Smooth muscle cell (in vitro differentiated cells): ENCODE data around the gene ABHD17A. TPM values are rescaled to one million over a fixed set of nuclear protein-coding genes. Genes with fewer than 3 reads are reported as not detected.

ENCODE experiments used
- DNase-seq: peaks from one replicate; lab custom pipeline; 2025; ENCODE audit not compliant: unreplicated experiment; lab: John Stamatoyannopoulos, UW
- H2AFZ ChIP-seq: fragments of 200-600 bp; sonication (generic); 2 replicates; pipeline ENCODE4 v1.6.0; 2016; ENCODE audit warnings: antibody characterized with exemption, low read depth, mild to moderate bottlenecking
- H3F3A ChIP-seq: fragments of 200-600 bp; sonication (generic); 2 replicates; pipeline ENCODE4 v1.6.0; 2017; ENCODE audit warnings: antibody characterized with exemption, low read depth
- H3K27ac ChIP-seq: fragments of 200-600 bp; sonication (generic); 2 replicates; pipeline ENCODE4 v1.5.1; 2016; ENCODE audit warnings: low read depth, mild to moderate bottlenecking
- H3K27me3 ChIP-seq: fragments of 200-600 bp; sonication (generic); 2 replicates; pipeline ENCODE4 v1.6.1; 2016; ENCODE audit warnings: low read depth, mild to moderate bottlenecking
- H3K36me3 ChIP-seq: fragments of 200-600 bp; sonication (generic); 2 replicates; pipeline ENCODE4 v1.5.1; 2016; ENCODE audit warnings: low read depth
- H3K4me1 ChIP-seq: fragments of 200-600 bp; sonication (generic); 2 replicates; pipeline ENCODE4 v1.5.1; 2016; ENCODE audit warnings: low read depth
- H3K4me2 ChIP-seq: fragments of 200-600 bp; sonication (generic); 2 replicates; pipeline ENCODE4 v1.6.0; 2016; ENCODE audit warnings: mild to moderate bottlenecking
- H3K4me3 ChIP-seq: fragments of 200-600 bp; sonication (generic); 2 replicates; pipeline ENCODE4 v1.5.1; 2016; ENCODE audit warnings: mild to moderate bottlenecking
- H3K79me2 ChIP-seq: fragments of 200-600 bp; sonication (generic); 2 replicates; pipeline ENCODE4 v1.6.0; 2016; ENCODE audit warnings: low read depth, mild to moderate bottlenecking
- H3K9ac ChIP-seq: fragments of 200-600 bp; sonication (generic); 2 replicates; pipeline ENCODE4 v1.6.0; 2016; ENCODE audit warnings: low read depth
- H3K9me3 ChIP-seq: fragments of 200-600 bp; sonication (generic); replicated peaks from 2 replicates; pipeline ENCODE4 v1.5.1; 2016; ENCODE audit warnings: low read depth
- H4K20me1 ChIP-seq: fragments of 200-600 bp; sonication (generic); 2 replicates; pipeline ENCODE4 v1.6.0; 2016; ENCODE audit warnings: low read depth
- WGBS: methylation state at CpG from one replicate; pipeline ENCODE4 v1.1.7; 2016; ENCODE audit warnings: low lambda C conversion rate; 5-methylcytosine and 5-hydroxymethylcytosine counted together
- polyA plus RNA-seq: library from polyadenylated mRNA; unstranded; fragments of >200 nt; fragmentation: Nextera tagmentation; extraction: Ambion mirVana; gene quantifications from 2 replicates; pipeline ENCODE4 v1.2.1, GENCODE V29; 2016
- total RNA-seq: library from RNA; depleted of rRNA; stranded (reverse); fragments of >200 nt; gene quantifications from 2 replicates; pipeline ENCODE4 v1.2.3, GENCODE V29; 2014
- TF ChIP-seq, protein P1 (sequence below): fragments of 200-600 bp; sonication (generic); IDR thresholded peaks from 2 replicates; pipeline ENCODE4 v1.5.1; 2017; ENCODE audit warnings: borderline replicate concordance, mild to moderate bottlenecking, antibody characterized with exemption; ENCODE audit not compliant: insufficient read depth, poor library complexity, severe bottlenecking

Gene ABHD17A
- total and polyA plus RNA-seq, 2 experiments from 2014 or later: 42.9 to 106 TPM

DNA sequence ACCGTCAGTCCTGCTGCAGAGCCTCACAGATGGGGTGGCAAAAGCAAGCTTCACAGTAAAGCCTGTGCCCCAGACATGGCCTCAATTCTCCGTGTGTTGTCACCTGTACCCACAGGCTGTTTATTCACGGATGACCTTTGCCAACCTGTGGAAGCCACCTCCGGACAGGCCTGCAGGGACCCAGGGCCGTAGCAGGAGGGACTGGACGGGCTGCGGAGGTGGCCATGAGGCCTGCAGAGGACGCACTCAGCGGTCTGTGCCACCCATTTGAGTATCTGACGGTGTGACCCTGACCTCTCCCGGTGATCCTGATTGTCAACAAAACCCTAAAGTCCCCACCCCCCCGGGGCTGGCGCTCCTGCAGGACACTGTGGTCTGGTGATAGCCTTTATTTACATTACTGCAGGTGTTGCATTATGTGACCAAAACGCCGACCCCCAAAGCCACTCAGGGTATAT, 14.1 kb downstream of the ABHD17A start:
- TF ChIP-seq, protein P1, sequence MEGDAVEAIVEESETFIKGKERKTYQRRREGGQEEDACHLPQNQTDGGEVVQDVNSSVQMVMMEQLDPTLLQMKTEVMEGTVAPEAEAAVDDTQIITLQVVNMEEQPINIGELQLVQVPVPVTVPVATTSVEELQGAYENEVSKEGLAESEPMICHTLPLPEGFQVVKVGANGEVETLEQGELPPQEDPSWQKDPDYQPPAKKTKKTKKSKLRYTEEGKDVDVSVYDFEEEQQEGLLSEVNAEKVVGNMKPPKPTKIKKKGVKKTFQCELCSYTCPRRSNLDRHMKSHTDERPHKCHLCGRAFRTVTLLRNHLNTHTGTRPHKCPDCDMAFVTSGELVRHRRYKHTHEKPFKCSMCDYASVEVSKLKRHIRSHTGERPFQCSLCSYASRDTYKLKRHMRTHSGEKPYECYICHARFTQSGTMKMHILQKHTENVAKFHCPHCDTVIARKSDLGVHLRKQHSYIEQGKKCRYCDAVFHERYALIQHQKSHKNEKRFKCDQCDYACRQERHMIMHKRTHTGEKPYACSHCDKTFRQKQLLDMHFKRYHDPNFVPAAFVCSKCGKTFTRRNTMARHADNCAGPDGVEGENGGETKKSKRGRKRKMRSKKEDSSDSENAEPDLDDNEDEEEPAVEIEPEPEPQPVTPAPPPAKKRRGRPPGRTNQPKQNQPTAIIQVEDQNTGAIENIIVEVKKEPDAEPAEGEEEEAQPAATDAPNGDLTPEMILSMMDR: no peak
- H3K4me1 ChIP-seq: peaks cover 15% of the 10 kb centered on the region
- H3K4me3 ChIP-seq: no peak overlapping the region
- H3F3A ChIP-seq: no peaks in the 10 kb centered on the region
- no peaks in the 10 kb centered on the region for H3K9me3 ChIP-seq
- H2AFZ ChIP-seq: no peak overlapping the region
- peaks cover 36% of the 10 kb centered on the region for H3K79me2 ChIP-seq
- H4K20me1 ChIP-seq: peaks cover 47% of the 10 kb centered on the region
- H3K4me2 ChIP-seq: no peak overlapping the region
- no peak for DNase-seq
- H3K36me3 ChIP-seq: no peaks in the 10 kb centered on the region
- WGBS: 98% methylated on average over 15 of the region's 15 CpGs
- H3K9ac ChIP-seq: no peak overlapping the region
- H3K27ac ChIP-seq: no peak overlapping the region
- no peaks in the 10 kb centered on the region for H3K27me3 ChIP-seq

DNA sequence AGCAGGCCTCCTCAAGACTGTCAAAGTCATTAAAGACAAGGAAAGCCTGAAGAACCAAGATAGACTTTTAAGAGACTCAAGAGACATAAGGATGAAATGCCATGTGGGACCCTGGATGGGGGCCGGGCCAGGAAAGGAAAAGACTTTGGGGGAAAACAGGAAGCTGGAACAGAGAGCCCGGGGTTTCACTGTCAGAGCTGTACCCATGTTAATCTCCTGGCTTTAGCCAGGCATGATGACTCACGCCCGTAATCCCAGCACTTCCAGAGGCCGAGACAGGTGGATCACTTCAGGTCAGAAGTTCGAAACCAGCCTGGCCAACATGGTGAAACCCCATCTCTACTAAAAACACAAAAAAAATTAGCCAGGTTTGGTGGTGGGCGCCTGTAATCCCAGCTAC, 16.3 kb downstream of the ABHD17A start:
- Histone ChIP-seq H3K9ac (no peak overlapping the region), H3K27ac (no peak overlapping the region), H3K79me2 (peaks cover 18% of the 10 kb centered on the region), H3K4me2 (no peak overlapping the region), H3K9me3 (no peaks in the 10 kb centered on the region), H4K20me1 (peaks cover 32% of the 10 kb centered on the region), H3K27me3 (no peaks in the 10 kb centered on the region), H3F3A (no peaks in the 10 kb centered on the region), H2AFZ (no peak overlapping the region), H3K36me3 (no peaks in the 10 kb centered on the region), H3K4me1 (peaks cover 8% of the 10 kb centered on the region), H3K4me3 (no peak overlapping the region)
- 61% methylated on average over 7 of the region's 7 CpGs for WGBS
- TF ChIP-seq, protein P1: no peak
- no peak for DNase-seq

DNA sequence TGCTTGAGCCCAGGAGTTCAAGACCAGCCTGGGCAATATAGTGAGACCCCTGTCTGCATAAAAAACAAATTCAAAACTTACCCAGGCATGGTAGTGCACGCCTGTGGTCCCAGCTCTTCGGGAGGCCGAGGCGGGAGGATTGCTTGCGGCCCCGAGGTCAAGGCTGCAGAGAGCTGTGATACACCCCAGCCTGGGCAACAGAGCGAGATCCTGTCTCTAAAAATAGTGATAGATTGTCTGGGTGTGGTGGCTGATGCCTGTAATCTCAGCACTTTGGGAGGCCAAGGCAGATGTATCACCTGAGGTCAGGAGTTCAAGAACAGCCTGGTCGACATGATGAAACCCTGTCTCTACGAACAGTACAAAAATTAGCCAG, 18.0 kb downstream of the ABHD17A start:
- no peaks in the 10 kb centered on the region for H3K36me3 ChIP-seq
- H3K79me2 ChIP-seq: peaks cover 4% of the 10 kb centered on the region
- no peak overlapping the region for H3K9ac ChIP-seq

More for the DNA sequence above, 18.0 kb downstream of the ABHD17A start:
- Histone ChIP-seq H3K27ac (no peak overlapping the region), H3K9me3 (no peaks in the 10 kb centered on the region), H3K27me3 (no peaks in the 10 kb centered on the region), H3F3A (no peaks in the 10 kb centered on the region), H3K4me3 (no peak overlapping the region), H3K4me1 (peaks cover 5% of the 10 kb centered on the region), H3K4me2 (no peak overlapping the region), H2AFZ (no peak overlapping the region), H4K20me1 (peaks cover 17% of the 10 kb centered on the region)
- TF ChIP-seq, protein P1: no peak
- WGBS: 96% methylated on average over 9 of the region's 9 CpGs
- DNase-seq: no peak
